COR-L47 (cell line): Measurements from ENCODE around the gene CPS1.

Experiments
- DNase-seq: peaks from one replicate; lab custom pipeline; 2025; lab: John Stamatoyannopoulos, UW

Gene CPS1

DNA sequence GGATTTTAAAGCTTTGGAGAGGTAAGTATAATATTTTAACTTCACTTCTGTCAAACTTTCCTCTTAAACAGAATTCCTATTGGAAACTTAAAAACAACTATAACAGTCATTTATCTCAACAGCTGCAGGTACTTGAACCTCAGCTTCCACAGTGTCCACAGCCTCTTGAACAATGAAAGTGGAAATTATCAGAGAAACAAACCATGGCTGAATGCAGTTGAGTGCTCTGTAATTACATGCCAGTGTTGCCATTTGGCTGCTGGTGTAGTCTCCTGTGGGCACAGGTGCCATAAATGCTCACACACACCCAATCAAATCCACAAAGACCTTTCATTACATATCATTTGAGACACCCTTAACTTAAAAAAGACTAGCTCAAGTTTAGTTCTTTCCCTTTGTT is 125.1 kb downstream of the CPS1 start:
- DNase-seq, result peak; percentile 92

DNA sequence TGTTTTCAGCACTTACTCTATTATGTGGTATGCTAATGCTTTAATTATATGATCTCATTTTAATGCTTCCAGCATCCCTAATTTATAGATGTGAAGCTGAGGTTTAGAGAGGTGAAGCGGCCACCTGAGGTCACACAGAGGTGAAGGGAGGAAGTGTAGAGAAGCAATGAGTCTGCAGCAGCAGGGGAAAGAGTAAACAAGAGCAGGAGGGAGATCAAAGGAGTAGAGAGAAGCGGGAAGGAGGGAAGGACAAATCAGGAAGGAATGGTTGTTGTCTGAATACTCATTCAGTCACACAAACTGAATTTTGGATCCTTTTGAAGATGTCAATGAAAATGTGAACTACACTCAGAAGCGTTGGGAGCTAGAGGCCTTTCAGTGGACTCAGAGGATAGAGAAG is 130.0 kb downstream of the CPS1 start:
- DNase-seq, result no peak

DNA sequence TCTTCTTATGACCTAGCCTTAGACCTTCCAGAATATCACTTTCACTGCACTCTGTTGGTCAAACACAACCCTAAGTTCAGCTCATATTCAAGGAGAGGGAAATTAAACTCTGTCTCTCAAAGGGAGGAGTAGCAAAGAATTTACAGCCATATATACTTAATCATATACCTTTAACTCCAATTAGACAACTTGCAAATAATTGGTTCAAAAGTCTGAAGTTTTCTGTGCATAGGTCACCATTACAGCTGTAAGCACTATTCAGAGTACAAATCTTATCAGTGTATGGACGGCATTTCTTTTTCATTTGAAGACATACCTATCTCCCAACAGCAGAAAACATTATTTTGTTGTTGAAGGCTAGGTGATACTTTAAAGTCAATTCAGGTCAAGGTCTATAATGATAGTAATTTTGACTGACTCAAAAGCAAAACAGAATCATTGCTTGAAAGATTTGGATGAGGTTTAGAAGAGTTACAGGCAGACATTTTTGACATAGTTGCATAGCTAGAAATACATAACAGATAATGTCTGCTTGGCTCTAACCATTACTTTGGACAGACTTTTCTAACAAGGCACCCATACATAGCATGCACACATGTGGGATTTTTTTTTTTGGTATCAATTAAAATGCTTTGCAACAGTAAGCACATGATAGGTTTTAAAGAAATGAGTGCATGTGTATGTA is 131.5 kb downstream of the CPS1 start:
- DNase-seq, result no peak

DNA sequence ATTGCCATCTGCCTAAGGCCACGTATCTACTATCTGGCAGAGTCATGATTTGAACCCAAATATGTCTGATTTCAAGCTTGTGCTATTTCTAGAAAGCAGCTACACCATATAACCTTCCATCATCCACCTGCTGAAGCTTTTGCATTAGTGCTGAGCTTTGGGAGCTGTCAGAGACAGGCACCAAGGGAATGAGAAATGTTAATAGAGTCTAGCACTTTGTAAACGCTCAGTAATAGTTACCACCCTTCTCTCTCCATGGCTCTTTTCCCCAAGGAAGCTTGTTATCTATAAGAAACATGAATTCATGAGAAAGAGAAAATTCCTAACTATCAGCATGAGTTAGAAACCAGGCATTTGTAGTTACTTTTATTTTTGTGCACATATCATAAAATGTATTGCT is 151.5 kb downstream of the CPS1 start:
- no peak for DNase-seq

DNA sequence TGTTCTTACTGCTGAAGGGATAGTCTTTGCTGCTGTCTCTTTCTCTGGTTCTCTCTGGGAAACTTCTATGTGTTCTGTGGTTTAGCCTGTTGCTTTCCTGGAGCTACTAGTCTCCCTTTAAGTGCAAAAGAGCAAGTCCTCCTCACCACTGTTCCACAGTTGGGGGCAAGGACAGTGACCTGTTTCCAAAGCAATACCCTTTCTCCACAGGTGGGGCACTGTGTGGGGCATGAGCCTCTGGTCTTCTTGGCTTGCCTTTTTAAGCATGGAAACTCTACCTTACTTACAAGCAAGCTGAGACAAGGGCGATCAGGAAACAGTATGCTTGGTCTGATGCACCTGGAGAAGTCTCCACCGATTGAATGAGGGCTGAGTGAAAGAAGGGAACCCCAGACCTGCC is 156.7 kb downstream of the CPS1 start:
- DNase-seq, result no peak

DNA sequence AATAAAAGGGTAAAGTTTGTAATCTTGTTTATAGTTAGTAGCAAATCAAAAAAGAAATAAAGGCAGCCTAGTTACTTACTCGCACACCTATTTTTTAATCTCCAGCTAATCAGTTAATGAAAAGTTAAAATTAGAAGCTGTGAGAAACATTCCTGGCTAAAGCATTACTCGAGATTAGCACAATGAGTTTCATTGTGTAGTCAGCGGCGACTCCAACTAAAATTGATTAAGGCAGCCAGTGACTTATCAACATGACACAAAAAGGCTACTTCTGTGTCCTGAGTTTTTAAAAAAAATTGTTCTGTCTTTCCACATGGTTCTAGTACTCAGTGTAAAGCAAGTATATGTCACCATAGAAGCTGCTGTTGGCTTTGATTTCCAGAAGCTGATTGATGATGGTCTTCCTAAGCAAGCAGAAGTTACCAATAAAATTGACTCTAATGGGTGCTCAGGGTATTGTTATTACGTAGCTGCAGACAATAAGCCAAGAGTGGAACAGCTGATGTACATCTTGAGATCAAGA is 159.2 kb downstream of the CPS1 start:
- no peak for DNase-seq

DNA sequence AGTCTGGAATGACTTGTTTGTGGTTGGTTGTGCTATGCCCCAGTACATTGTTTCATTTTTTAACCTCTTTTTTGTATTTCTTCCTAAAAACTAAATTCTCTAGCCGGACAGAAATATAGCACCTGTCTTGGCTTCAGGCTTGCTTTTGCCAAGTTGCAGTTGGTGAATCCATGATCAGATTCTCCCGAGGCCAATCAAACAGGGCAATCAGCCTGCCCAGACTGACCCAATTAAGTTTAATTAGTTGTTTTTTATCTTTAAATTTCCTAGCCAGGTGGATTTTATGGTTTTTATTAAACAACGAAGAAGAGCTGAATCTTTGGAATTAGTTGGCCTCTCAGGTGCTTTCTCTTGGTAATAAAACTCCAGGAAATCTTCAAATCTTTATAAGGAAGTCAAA is 162.1 kb downstream of the CPS1 start:
- no peak for DNase-seq

DNA sequence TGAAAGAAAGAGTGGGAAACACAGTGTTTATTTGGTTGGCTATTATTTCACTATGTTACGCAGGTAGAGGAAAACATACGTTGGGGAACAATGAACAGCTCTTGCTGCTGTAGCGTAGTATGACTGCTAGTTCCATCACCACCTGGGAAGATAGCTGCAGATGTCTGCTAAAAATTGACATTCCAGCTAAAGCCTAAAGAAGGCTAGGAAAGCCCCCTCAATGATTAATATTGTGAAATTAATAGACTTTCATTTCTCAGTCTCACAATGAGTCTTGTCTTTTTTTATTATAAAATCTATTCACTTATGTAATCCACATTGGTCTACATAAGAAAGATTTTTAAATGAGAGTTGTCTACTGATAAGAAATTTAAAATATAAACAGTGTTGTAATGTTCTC is 165.7 kb downstream of the CPS1 start:
- no peak for DNase-seq

DNA sequence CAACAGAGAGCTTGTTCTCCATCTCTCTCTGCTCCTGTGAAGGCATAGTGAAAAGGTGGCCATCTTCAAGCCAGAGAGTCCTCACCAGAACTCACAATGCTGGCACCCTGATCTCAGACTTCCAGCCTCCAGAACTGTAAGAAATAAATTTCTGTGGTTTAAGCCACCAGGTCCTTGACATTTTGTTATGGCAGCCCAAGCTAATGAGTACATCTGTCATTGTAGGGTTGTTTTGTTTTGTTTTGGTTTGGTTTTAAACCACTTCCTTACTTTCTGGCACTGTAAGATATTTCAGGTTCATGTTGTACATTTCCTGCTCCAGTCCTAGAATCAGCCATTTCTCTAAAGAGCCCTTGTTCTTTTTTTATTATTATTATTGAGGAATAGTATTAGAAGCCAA is 171.2 kb downstream of the CPS1 start:
- DNase-seq, result no peak
